MCF 10A (cell line): ENCODE results near the gene IFFO2. TPM values are rescaled to one million over a fixed set of nuclear protein-coding genes. Genes with fewer than 3 reads are reported as not detected.

Experiments
- BruUV-seq: library from RNA; stranded (reverse); fragments of 400-500 nt; replicated peaks from 2 replicates; lab custom pipeline; 2021; lab: Mats Ljungman, UMichigan
- CTCF ChIA-PET: fragments of 300-600 bp; sonication (Branson Sonifier 250); formaldehyde crosslinking; extraction: SDS; loops from one replicate; lab custom pipeline; 2021; ENCODE audit warnings: antibody characterized with exemption, inconsistent platforms; lab: Yijun Ruan, JAX
- POLR2A ChIA-PET: fragments of 300-600, 350-650 bp; sonication (Branson Sonifier 250); formaldehyde crosslinking; extraction: SDS; loops from one replicate; lab custom pipeline; 2020; ENCODE audit warnings: antibody characterized with exemption, inconsistent platforms; lab: Yijun Ruan, JAX
- DNase-seq: peaks from one replicate; pipeline ENCODE4 v3.0.0-alpha.2; 2018; ENCODE audit not compliant: unreplicated experiment
- H3K27ac Mint-ChIP-seq: one replicate; pipeline ENCODE4 v1.8.0; 2022; ENCODE audit warnings: mild to moderate bottlenecking, low read depth, mixed read lengths; ENCODE audit not compliant: unreplicated experiment
- H3K27me3 Mint-ChIP-seq: one replicate; pipeline ENCODE4 v1.8.0; 2022; ENCODE audit warnings: mixed read lengths; ENCODE audit not compliant: insufficient read depth, unreplicated experiment
- H3K36me3 Mint-ChIP-seq: one replicate; pipeline ENCODE4 v1.8.0; 2022; ENCODE audit warnings: mild to moderate bottlenecking, moderate library complexity, mixed read lengths; ENCODE audit not compliant: insufficient read depth, unreplicated experiment
- H3K4me1 Mint-ChIP-seq: one replicate; pipeline ENCODE4 v1.8.0; 2022; ENCODE audit warnings: mixed read lengths; ENCODE audit not compliant: insufficient read depth, unreplicated experiment
- H3K4me3 Mint-ChIP-seq: one replicate; pipeline ENCODE4 v1.8.0; 2022; ENCODE audit warnings: mild to moderate bottlenecking, moderate library complexity, mixed read lengths; ENCODE audit not compliant: unreplicated experiment
- H3K9me3 Mint-ChIP-seq: one replicate; pipeline ENCODE4 v1.8.0; 2022; ENCODE audit warnings: mixed read lengths; ENCODE audit not compliant: unreplicated experiment
- intact Hi-C: fragments of 100-400 bp; cut with micrococcal nuclease; formaldehyde crosslinking; loops from 2 replicates; pipeline ENCODE4 v1.14.1; 2022
- total RNA-seq: library from RNA; stranded (reverse); gene quantifications from 2 replicates; pipeline ENCODE4 v1.2.3, GENCODE V29; 2022
- TF ChIP-seq, protein P1 (sequence below): fragments of 200-600 bp; IDR thresholded peaks from one replicate; pipeline ENCODE4 v1.8.0; 2022; ENCODE audit warnings: antibody characterized with exemption, mild to moderate bottlenecking; ENCODE audit not compliant: unreplicated experiment

The IFFO2 gene
- total RNA-seq, 1 experiment from 2014 or later, result 21.0 TPM

GRCh38 chr1:18957136-18957521, 653 bp upstream of the IFFO2 start:
- peak overlapping the region; percentile 74 for H3K4me3 Mint-ChIP-seq
- H3K4me1 Mint-ChIP-seq, result peaks cover 23% of the 10 kb centered on the region
- intact Hi-C loops, result no loop called here
- H3K27ac Mint-ChIP-seq, result no peak overlapping the region
- H3K36me3 Mint-ChIP-seq, result peaks cover 4% of the 10 kb centered on the region
- CTCF ChIA-PET, result interaction anchor here (0.7 to 1.5 kb wide), 5 partner anchors 9 to 1048 kb away, joined by 3 to 6 read pairs (median 4); no protein-coding TSS in a partner anchor
- no peak for DNase-seq
- BruUV-seq, result no TSS peak
- POLR2A ChIA-PET, result interaction anchor here (0.6 to 6.6 kb wide), 10 partner anchors 9 to 117 kb away, joined by 3 to 74 read pairs (median 6); partner anchors contain the start of gene ALDH4A1
- H3K9me3 Mint-ChIP-seq, result no peaks in the 10 kb centered on the region
- H3K27me3 Mint-ChIP-seq, result peaks cover 10% of the 10 kb centered on the region
- TF ChIP-seq, protein P1, sequence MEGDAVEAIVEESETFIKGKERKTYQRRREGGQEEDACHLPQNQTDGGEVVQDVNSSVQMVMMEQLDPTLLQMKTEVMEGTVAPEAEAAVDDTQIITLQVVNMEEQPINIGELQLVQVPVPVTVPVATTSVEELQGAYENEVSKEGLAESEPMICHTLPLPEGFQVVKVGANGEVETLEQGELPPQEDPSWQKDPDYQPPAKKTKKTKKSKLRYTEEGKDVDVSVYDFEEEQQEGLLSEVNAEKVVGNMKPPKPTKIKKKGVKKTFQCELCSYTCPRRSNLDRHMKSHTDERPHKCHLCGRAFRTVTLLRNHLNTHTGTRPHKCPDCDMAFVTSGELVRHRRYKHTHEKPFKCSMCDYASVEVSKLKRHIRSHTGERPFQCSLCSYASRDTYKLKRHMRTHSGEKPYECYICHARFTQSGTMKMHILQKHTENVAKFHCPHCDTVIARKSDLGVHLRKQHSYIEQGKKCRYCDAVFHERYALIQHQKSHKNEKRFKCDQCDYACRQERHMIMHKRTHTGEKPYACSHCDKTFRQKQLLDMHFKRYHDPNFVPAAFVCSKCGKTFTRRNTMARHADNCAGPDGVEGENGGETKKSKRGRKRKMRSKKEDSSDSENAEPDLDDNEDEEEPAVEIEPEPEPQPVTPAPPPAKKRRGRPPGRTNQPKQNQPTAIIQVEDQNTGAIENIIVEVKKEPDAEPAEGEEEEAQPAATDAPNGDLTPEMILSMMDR, result no peak

- TF ChIP-seq, protein P1, result no peak
- CTCF ChIA-PET, result interaction anchor here (1.3 kb wide), 1 partner anchor 119 kb away, joined by 10 read pairs; no protein-coding TSS in a partner anchor
- intact Hi-C loops, result loop anchor here (1.0 to 2.0 kb wide), 2 partner anchors 79 to 119 kb away; no protein-coding TSS in a partner anchor
- H3K9me3 Mint-ChIP-seq, result no peaks in the 10 kb centered on the region
- DNase-seq, result peak; percentile 35
- peaks cover 7% of the 10 kb centered on the region for H3K27me3 Mint-ChIP-seq
- POLR2A ChIA-PET, result interaction anchor here (0.6 to 6.6 kb wide), 18 partner anchors 11 to 1829 kb away, joined by 3 to 74 read pairs (median 7); partner anchors contain the start of gene ALDH4A1
- H3K4me1 Mint-ChIP-seq, result peaks cover 19% of the 10 kb centered on the region
- no TSS peak for BruUV-seq
- no peak overlapping the region for H3K27ac Mint-ChIP-seq
- peaks cover 4% of the 10 kb centered on the region for H3K36me3 Mint-ChIP-seq
- H3K4me3 Mint-ChIP-seq, result peak overlapping the region; percentile 74
Measured at GRCh38 chr1:18955441-18956192, 859 bp downstream of the IFFO2 start.

DNA sequence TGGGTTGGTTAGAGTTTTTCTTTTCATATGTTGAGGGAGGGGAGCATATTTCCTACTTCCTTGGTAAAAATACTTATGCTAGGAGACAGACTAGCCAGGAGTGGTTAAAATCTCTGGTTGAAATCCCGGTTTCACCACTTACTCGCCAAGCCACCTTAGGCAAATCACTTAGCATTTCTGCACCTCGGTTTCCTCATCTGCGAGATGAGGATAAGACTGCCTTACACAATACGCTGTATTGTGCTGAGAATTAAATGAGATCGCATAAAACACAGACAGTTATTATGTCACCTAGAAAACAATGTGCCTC, 1.4 kb downstream of the IFFO2 start:
- ChIA-PET POLR2A (interaction anchor here (0.6 to 6.6 kb wide), 18 partner anchors 11 to 1830 kb away, joined by 3 to 74 read pairs (median 7); partner anchors contain the start of gene ALDH4A1), CTCF (interaction anchor here (1.3 kb wide), 1 partner anchor 120 kb away, joined by 10 read pairs; no protein-coding TSS in a partner anchor)
- H3K9me3 Mint-ChIP-seq, result no peaks in the 10 kb centered on the region
- H3K36me3 Mint-ChIP-seq, result peaks cover 7% of the 10 kb centered on the region
- intact Hi-C loops, result loop anchor here (2.0 kb wide), 1 partner anchor 120 kb away; no protein-coding TSS in a partner anchor
- TF ChIP-seq, protein P1, result no peak
- peak overlapping the region; percentile 83 for H3K27ac Mint-ChIP-seq
- peak overlapping the region; percentile 74 for H3K4me3 Mint-ChIP-seq
- TSS peak; percentile 40 for BruUV-seq
- H3K27me3 Mint-ChIP-seq, result peaks cover 2% of the 10 kb centered on the region
- peak; percentile 34 for DNase-seq
- H3K4me1 Mint-ChIP-seq, result peaks cover 23% of the 10 kb centered on the region
